ENCODE results near the gene CACNG3. TPM values are rescaled to one million over a fixed set of nuclear protein-coding genes. Genes with fewer than 3 reads are reported as not detected.

The CACNG3 gene
- polyA plus RNA-seq, 1 donor from 2014 or later = not detected

Small RNA genes lying within 50 kb of the gene (small RNA-seq; reads per million reads assigned to genes)
- gene RF00408 (0 reads per million in 3 experiments), gene RNU7-24P (0 to 0.03 (median 0) reads per million in 3 experiments)

Data from neural cell (in vitro differentiated cells).